Endometrial microvascular endothelial cells (primary cell): ENCODE data around the gene MYBL2. TPM values are rescaled to one million over a fixed set of nuclear protein-coding genes. Genes with fewer than 3 reads are reported as not detected.
"Not testable (repeated sequence)": the region's sequence is repeated elsewhere in the genome, so short reads cannot be mapped to it uniquely, and the experiment has no call there.

Experiments used
- in situ Hi-C: cut with HindIII; loops from 2 replicates; pipeline ENCODE4 v1.10.0; 2017; ENCODE audit warnings: low sequenced_read_pairs, low pct_unique_long_range_greater_than_20kb; ENCODE audit errors: inconsistent ontology term
- total RNA-seq: library from RNA; depleted of rRNA; stranded (reverse); fragments of >200 nt; gene quantifications from one replicate; pipeline ENCODE4 v1.2.3, GENCODE V29; 2015; ENCODE audit errors: inconsistent ontology term

MYBL2 gene
- total RNA-seq, 1 donor from 2014 or later = 61.6 TPM

GRCh38 chr20:43740642-43741041, 73.7 kb downstream of the MYBL2 start:
- in situ Hi-C loops = no loop called here

- in situ Hi-C loops = no loop called here
These were observed 77.3 kb downstream of the MYBL2 start for GRCh38 chr20:43744151-43744611.

DNA sequence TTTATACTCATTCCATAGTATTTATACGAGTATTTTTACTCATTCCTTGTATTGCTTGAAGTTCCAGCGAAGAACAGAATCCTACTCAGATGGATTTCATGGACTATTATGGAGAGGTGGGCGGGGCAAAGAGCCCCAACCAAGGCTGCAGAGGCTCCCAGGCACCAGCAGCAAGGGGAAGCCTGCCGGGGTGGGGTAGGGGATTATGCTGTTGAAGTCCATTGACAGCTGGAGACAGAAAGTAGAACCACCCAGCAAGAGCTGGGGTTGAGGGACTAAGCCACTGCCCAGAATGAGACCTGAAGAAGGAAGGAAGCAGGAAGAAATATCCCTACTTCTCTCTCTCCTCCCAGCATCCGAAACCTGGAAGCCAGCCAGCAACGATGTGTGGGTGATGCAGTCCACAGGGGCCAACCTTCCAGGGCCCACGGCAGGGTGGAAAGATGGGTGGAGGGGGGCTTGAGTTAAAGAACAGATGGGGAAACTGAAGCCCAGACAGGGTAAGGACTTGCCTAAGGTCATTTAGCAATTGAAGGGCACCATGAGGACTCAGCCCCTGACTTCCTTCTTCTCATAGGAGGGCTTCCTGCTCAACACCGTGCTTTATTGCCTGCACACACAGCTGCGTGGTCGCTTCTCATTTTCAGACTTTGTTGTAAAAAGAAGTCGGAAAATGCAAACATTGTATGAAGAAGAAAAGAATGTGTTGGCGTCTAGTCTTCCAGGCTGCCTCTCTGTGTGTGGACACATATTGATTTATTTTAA, 78.2 kb downstream of the MYBL2 start:
- in situ Hi-C loops = no loop called here

- in situ Hi-C loops = no loop called here
These were observed 79.6 kb downstream of the MYBL2 start for GRCh38 chr20:43746344-43747137.

DNA sequence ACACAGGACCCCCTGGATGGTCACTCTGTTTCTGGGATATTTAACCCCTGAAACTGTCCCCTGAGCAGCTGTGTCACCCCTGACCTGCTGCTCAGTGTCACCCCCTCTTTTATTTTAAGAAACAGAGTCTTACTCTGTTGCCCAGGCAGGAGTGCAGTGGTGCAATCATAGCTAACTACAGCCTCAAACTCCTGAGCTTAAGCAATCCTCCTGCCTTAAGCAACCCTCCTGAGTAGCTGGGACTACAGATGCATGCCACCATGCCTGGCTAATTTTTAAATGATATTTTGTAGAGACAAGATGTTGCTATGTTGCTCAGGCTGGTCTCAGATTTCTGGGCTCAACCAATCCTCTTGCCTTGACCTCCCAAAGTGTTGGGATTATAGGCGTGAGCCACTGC, 81.4 kb downstream of the MYBL2 start:
- in situ Hi-C loops = no loop called here

DNA sequence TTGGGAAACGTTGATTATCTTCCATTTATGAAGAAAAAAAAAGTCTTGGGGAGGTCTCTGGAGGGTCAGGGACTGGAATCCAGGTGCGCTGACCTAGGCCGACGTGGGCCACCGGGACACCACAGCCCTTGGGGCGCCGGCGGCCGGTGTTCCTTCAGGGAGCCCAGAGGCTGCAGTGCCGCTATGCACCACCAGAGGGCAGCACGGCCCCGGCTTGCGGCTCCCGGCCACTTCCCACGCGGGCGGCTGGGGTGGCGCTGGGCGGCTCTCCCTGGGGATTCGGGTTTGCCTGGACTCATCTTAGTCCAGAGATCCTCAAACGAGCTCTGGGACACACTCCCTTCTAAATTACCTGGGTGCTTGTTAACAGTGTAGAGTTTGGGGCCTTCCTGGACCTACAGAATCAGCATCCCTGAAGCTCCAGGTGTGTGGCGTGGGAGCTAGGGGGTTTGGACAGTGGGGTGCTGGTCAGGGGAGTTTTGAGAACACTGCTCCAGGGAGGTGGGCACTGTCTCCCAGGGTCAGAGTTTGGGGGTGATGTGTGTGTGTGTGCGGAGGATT, 82.9 kb downstream of the MYBL2 start:
- in situ Hi-C loops = no loop called here

GRCh38 chr20:43750774-43751166, 83.9 kb downstream of the MYBL2 start:
- in situ Hi-C loops = no loop called here

GRCh38 chr20:43751167-43752050, 84.5 kb downstream of the MYBL2 start:
- in situ Hi-C loops = no loop called here

DNA sequence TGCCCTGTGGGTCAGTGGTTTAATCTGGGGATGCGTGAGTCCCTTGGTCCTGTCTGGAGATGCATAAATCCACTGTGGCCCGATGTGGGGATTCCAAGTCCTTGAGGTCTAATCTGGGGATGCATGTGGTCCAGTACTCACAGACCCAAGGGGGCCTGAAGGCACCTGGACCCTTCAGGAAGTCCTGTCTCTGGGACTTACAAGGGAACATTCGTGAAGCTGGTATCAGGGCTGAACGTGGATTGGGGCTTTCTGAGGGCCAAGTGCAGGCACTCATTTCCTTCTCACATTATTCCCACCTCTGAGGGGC, 85.1 kb downstream of the MYBL2 start:
- in situ Hi-C loops = no loop called here

- in situ Hi-C loops = no loop called here
These were observed 85.8 kb downstream of the MYBL2 start for GRCh38 chr20:43752561-43753301.

DNA sequence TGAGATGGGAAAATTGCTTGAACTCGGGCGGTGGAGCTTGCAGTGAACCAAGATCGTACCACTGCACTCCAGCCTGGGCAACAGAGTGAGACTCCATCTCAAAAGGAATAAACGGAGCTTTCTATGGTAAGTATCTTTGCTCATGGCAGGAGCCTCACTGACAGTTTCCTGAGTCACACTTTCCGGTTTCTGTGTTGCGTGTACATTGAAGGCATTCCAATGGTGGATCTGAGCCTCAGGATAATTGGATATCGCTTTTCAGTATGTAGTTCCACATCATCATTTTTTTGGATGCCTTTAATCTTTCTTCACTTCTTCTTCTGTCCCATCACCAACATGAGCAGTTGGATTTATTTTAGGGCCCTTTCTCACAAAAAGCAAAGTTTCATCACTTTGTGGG, 88.5 kb downstream of the MYBL2 start:
- in situ Hi-C loops = no loop called here

- in situ Hi-C loops = no loop called here
These were observed 88.9 kb downstream of the MYBL2 start for GRCh38 chr20:43755851-43756250.

- in situ Hi-C loops = not testable (repeated sequence)
These were observed 91.0 kb downstream of the MYBL2 start for GRCh38 chr20:43757888-43758287.

DNA sequence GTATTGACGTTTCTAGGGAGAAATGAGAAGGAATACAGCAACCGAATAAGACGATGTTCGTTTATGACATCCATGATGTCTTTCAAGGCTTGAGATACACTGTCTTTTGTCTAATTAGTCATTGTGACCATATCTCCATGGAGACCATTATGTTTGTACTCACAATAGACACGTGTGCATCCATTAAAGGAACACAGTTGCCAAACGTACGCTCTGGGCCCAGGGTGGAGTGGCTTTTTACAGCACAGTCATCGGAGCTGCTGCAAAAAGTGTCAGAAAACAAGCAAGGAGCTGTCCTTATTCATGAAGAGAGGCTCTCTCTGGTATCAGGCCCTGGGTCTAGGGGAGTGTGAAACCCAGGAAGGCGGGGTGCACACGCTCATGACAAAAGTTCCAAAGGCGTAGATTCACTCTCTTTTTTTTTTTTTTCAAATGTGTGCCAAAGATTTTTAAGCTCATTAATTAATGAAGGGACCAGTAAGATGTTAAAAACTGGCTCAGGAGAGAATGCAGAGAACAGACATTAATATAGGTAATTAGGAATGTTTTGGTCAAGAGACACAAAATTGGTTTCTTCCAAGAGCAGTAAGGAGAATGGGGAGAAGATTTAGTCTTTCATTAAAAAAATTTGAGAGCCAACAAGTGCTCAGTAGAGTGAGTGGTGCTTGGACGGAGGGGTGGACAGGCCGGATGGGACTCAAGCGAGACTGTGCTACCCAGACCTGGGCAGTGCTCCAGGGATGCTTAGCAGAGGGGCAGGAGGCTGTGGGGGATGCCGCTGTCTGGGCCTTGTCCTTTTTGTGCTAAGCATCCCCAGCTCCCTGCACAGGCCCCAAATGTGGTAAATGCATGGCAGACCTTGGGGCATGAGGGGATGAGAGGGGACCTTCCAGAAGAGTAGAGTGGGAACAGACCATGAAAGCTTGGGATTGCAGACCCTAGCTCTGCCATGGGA, 94.7 kb downstream of the MYBL2 start:
- in situ Hi-C loops = no loop called here

DNA sequence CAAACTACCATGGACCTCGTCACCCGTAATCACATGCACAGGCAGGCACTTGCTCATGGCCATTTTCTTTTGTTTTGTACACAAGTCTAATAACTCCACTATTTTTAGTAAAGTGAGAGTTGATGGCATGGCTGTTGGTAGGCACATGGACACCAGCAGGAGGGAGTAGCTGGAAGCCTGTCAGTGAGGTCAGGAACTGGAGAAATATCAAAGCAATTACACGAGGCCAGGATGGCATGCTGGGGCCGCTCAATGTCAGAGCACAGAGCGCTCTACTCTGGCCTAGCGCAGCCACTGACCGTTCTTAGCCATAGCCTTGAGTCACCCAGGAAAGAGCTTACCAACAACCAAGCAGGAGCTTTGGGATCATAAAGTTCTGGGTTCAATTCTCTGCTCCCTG, 96.0 kb downstream of the MYBL2 start:
- in situ Hi-C loops = no loop called here

DNA sequence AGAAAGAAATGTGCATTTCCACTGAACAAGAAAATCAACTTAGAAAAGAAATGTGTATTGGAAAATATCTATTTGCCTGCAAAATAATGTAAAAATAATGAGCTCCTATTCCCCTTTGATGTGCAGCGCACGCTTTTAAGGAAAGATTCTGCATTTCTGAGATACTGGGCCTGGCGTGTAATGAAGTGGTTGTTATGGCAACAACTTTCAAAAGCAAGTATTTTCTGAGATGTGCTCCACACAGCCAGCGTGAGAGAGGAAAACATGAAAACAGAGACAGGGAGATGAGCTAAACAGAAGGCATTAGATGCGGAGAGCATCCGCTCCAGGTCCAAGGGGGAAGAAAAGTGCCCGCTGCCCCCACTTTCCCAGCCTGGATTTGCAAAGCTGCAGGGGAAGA, 99.0 kb downstream of the MYBL2 start:
- in situ Hi-C loops = no loop called here
